GM12892 (cell line): Measurements from ENCODE around the gene HSPA12A.

Source experiments
- POLR2A ChIP-seq: IDR thresholded peaks from 2 replicates; pipeline ENCODE4 v1.6.1; 2011; ENCODE audit warnings: low read depth, low read length, control low read depth
- POLR2AphosphoS5 ChIP-seq: IDR thresholded peaks from 2 replicates; pipeline ENCODE4 v1.6.1; 2011; ENCODE audit warnings: low read depth, low read length, control low read depth
- TAF1 ChIP-seq: IDR thresholded peaks from 2 replicates; pipeline ENCODE4 v1.6.1; 2011; ENCODE audit warnings: low read depth, mild to moderate bottlenecking, control low read depth, low read length, borderline replicate concordance

DNA sequence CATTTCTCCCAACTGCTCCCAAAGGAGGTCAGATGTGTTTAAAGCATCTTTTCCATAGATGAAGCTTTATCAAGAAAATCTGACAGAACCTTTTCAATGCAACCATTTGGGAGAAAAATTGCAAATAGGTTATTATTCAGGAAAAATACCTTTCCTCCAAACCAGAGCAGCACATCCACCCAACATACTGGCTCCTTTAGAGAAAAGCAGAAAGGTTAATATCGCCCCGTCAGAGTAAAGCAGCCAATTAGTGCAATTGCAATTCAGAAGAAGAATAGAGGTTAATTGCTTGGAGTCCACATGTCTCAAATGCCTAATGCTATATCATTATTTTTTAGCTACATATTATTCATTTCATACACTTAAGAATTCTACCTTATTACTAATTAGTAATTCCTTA is 48.9 kb upstream of the HSPA12A start:
- TF ChIP-seq POLR2A (no peak), POLR2AphosphoS5 (no peak), TAF1 (no peak)
